Stimulated activated effector memory CD8-positive, alpha-beta T cell treated with anti-CD3 and anti-CD28 coated beads, Interleukin-12 subunit alpha, Interleukin-12 subunit beta, amount 100 ng/mL, for 72 hours (primary cell): ENCODE results near the gene KLHL14.
"Not testable (repeated sequence)": the region's sequence is repeated elsewhere in the genome, so short reads cannot be mapped to it uniquely, and the experiment has no call there.

Source experiments
- ATAC-seq: fragments of 150-1000 bp; cut with Tn5 transposase; 2 replicates; pipeline ENCODE4 v1.10.0; 2021
- DNase-seq, 2 donors: peaks; one replicate each; pipeline ENCODE4 v3.0.0; 2021 to 2022; ENCODE audit warnings: low spot score in 2 of 2
- H3K27ac Mint-ChIP-seq: one replicate; pipeline ENCODE4 v1.8.0; 2022; ENCODE audit warnings: mild to moderate bottlenecking, mixed read lengths
- H3K36me3 Mint-ChIP-seq: one replicate; pipeline ENCODE4 v1.8.0; 2022; ENCODE audit warnings: mild to moderate bottlenecking, mixed read lengths
- H3K4me1 Mint-ChIP-seq: one replicate; pipeline ENCODE4 v1.8.0; 2022; ENCODE audit warnings: mixed read lengths
- H3K4me3 Mint-ChIP-seq: one replicate; pipeline ENCODE4 v1.8.0; 2022; ENCODE audit warnings: mild to moderate bottlenecking, mixed read lengths
- H3K9me3 Mint-ChIP-seq: one replicate; pipeline ENCODE4 v1.8.0; 2022; ENCODE audit warnings: mixed read lengths

Gene KLHL14, protein sequence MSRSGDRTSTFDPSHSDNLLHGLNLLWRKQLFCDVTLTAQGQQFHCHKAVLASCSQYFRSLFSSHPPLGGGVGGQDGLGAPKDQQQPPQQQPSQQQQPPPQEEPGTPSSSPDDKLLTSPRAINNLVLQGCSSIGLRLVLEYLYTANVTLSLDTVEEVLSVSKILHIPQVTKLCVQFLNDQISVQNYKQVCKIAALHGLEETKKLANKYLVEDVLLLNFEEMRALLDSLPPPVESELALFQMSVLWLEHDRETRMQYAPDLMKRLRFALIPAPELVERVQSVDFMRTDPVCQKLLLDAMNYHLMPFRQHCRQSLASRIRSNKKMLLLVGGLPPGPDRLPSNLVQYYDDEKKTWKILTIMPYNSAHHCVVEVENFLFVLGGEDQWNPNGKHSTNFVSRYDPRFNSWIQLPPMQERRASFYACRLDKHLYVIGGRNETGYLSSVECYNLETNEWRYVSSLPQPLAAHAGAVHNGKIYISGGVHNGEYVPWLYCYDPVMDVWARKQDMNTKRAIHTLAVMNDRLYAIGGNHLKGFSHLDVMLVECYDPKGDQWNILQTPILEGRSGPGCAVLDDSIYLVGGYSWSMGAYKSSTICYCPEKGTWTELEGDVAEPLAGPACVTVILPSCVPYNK

DNA sequence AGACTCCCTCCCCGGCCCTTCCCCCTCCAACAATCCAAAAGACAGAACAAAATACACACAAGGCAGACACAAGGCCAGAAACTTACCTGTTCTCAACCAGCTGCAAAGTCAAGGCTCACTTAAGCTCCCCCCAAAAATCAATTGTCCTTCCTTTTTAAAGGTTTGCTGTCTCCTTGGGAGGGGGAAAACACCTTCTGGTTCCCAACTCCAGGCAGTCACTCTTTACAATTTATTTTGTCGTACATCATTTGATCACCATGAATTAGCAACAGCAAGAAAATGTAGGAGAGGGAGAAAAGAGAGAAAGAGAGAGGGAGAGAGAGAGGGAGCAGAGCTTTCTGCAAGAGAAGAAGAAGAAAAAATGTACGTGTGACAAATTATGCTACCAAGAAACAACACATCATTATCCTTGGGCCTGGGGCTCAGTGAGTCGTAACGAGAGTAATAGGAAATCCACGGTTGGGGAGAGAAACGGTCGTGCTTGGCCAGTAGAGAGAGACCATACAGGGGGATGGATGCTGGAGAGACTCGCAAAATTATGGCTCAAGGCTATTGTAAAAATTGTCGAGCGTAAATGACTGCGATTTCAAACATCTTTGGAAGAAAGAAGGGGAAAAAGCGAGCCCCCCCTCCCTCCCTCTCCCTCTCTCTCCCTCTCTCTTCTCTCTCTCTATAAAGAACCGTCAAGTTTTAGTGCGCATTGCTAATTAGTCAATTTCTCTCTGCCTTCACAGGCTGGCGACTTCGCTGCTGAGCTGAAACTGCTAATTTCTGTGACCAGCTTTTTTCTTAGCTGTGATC is at the start of gene KLHL14:
Gene KLHL14, minus strand, starts transcription at position 443 of the 801 bp plus-strand sequence. CDS start 2,432 bp downstream, outside the sequence.
- peak within 1 kb of the TSS; percentile 4 for H3K4me3 Mint-ChIP-seq
- ATAC-seq (no peak), DNase-seq (no peak)
- H3K4me1 Mint-ChIP-seq, result no peaks in the 10 kb centered on the region
- no peak within 1 kb of the TSS for H3K27ac Mint-ChIP-seq
- H3K36me3 Mint-ChIP-seq, result no peaks in the 10 kb centered on the region
- no peaks in the 10 kb centered on the region for H3K9me3 Mint-ChIP-seq

DNA sequence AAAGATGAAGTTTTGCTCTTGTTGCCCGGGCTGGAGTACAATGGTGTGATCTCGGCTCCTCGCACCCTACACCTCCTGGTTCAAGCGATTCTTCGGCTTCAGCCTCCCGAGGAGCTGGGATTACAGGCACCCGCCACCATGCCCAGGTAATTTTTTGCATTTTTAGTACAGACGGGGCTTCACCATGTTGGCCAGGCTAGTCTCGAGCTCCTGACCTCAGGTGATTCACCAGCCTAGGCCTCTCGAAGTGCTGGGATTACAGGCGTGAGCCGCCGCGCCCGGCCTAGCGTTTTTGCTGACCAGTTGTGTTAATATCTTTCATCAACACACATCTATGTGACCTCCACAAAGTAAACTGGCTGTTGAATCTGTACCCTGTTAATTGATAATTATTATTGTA is 49.4 kb upstream of the KLHL14 start:
- ATAC-seq (no peak), DNase-seq (no peak)
- H3K4me1 Mint-ChIP-seq, result no peaks in the 10 kb centered on the region
- H3K27ac Mint-ChIP-seq, result no peak overlapping the region
- H3K4me3 Mint-ChIP-seq, result no peak overlapping the region
- peaks cover 10% of the 10 kb centered on the region for H3K9me3 Mint-ChIP-seq
- H3K36me3 Mint-ChIP-seq, result no peaks in the 10 kb centered on the region

DNA sequence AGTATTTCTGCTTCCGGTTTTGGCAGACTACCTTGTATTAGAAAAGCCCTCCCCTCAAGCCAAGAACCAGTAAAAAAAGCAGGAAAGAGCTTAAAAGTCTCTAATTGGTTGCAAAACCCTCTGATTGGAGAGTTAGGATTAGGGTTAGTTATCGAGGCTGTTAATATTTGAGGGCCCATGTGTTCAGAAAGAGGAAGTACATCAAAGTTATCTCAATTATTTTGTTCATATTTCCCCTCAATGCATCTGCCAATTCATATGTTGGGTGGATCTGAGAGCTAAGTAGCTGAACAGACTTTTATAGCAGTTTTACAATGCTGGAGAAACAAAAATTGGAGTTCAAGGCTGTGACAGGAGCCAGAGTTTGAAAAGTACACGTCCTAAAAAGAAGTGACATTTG is 43.1 kb upstream of the KLHL14 start:
- Mint-ChIP-seq H3K9me3 (peaks cover 7% of the 10 kb centered on the region), H3K36me3 (no peaks in the 10 kb centered on the region), H3K4me1 (no peaks in the 10 kb centered on the region), H3K27ac (no peak overlapping the region), H3K4me3 (no peak overlapping the region)
- no peak for DNase-seq
- ATAC-seq, result no peak

DNA sequence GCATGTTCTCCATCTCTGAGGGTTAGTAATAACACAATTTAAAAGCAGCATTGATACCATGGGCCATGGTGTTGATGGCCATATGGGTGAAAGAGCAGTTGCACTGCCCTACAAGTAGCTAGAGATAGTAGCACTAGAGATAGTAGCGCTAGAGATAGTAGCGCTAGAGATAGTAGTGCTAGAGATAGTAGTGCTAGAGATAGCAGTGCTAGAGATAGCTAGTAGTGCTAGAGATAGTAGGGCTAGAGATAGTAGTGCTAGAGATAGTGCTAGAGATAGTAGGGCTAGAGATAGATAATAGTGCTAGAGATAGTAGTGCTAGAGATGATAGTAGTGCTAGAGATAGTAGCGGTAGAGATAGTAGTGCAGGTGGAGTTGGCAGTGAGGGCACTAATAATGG is 39.5 kb upstream of the KLHL14 start:
- H3K27ac Mint-ChIP-seq, result no peak overlapping the region
- H3K4me3 Mint-ChIP-seq, result no peak overlapping the region
- H3K9me3 Mint-ChIP-seq, result peaks cover 16% of the 10 kb centered on the region
- H3K4me1 Mint-ChIP-seq, result no peaks in the 10 kb centered on the region
- DNase-seq (no peak), ATAC-seq (no peak)
- no peaks in the 10 kb centered on the region for H3K36me3 Mint-ChIP-seq

DNA sequence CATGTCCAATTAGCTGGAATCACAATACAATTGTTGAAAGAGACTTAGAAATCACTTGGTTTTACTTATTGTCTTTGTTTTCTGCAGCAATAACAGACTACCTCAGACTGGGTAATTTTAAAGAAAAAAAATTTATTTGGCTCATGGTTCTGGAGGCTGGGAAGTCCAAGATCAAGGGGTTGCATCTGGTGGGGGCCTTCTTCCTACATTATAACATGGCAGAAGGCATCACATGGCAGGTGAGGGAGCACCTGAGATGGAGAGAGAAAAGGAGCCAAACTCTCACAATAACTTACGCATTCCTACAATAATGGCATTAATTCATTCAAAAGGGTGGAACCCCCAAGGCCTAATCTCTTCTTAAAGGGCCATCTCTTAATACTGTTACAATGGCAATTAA is 37.5 kb upstream of the KLHL14 start:
- no peak overlapping the region for H3K27ac Mint-ChIP-seq
- no peak for ATAC-seq
- peaks cover 16% of the 10 kb centered on the region for H3K9me3 Mint-ChIP-seq
- no peak for DNase-seq
- no peak overlapping the region for H3K4me3 Mint-ChIP-seq
- H3K36me3 Mint-ChIP-seq, result no peaks in the 10 kb centered on the region
- no peaks in the 10 kb centered on the region for H3K4me1 Mint-ChIP-seq

DNA sequence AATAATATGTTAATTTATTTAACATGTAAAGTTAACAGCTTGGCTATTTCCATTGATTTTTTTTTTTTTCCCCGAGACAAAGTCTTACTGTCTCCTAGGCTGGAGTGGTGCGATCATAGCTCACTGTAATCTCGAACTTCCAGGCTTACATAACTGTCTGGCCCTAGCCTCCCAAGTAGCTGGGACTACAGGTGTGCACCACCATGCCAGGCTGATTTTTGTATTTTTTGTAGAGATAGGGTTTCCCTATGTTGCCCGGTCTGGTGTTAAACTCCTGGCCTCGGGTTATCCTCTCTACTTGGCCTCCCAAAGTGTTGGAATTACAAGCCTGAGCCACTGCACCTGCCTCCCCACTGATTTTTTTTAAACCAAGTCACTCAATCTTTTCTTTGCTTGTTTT is 32.5 kb upstream of the KLHL14 start:
- DNase-seq, result no peak
- Mint-ChIP-seq H3K27ac (no peak overlapping the region), H3K4me3 (no peak overlapping the region), H3K36me3 (no peaks in the 10 kb centered on the region), H3K9me3 (peaks cover 21% of the 10 kb centered on the region), H3K4me1 (no peaks in the 10 kb centered on the region)
- no peak for ATAC-seq

DNA sequence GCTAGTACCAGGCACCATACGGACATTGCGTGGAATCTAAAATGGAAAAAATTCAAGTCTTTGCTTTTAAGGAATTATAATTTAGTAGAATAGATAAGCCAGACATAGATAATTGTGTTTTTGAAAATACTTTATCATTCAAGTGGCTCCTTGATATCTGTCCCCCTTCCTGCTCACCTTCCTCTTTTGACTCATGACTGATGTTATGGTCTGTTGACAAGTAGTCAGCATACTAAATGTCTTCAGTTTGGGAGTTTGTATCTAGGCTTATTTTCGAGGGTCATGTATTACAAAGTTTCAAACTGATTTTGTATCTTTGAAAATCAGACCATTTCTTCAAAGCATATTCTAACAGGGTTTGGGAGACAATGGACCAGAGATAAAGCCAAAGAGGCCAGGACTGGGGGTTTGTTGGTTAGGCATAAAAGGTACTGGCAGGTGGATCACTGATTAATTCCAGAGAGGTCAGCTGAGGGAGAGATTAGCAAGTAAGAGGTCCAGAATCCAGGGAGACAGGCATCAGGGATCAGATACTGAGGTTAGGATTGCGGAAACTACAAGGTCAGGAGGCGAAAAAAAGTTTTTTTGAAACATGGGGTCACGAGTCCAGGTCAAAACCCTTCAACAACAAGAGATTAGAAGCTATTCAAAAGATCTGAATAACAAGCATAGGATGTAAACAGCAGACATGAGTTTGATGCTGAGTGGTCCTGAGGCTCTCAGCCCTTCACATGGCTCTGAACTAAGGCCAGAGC is 31.5 kb upstream of the KLHL14 start:
- ATAC-seq, result no peak
- Mint-ChIP-seq H3K4me3 (no peak overlapping the region), H3K4me1 (no peaks in the 10 kb centered on the region)

DNA sequence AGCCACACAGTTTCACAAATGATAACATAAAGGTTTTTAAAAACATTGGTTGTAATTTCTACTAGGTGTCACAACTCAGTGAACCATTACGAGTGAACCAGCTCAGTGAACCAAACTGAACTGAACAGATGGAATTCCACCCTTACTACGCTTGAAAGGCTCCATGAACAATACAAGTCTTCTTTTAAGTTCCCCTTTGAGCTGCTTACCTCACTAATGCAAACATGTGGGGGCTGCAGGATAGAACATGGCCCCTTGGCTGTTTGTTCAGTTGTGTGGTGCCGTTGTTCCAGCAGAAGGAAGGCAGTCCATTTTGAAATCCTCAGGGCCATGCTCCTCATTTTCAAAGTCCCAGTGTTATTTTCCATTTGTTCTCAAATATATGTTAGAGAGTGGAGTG is 30.7 kb upstream of the KLHL14 start:
- H3K4me3 Mint-ChIP-seq, result no peak overlapping the region
- no peak overlapping the region for H3K27ac Mint-ChIP-seq
- no peak for DNase-seq

More for the DNA sequence above, 31.5 kb upstream of the KLHL14 start:
- H3K9me3 Mint-ChIP-seq, result peaks cover 18% of the 10 kb centered on the region
- no peak for DNase-seq
- no peak overlapping the region for H3K27ac Mint-ChIP-seq
- no peaks in the 10 kb centered on the region for H3K36me3 Mint-ChIP-seq

DNA sequence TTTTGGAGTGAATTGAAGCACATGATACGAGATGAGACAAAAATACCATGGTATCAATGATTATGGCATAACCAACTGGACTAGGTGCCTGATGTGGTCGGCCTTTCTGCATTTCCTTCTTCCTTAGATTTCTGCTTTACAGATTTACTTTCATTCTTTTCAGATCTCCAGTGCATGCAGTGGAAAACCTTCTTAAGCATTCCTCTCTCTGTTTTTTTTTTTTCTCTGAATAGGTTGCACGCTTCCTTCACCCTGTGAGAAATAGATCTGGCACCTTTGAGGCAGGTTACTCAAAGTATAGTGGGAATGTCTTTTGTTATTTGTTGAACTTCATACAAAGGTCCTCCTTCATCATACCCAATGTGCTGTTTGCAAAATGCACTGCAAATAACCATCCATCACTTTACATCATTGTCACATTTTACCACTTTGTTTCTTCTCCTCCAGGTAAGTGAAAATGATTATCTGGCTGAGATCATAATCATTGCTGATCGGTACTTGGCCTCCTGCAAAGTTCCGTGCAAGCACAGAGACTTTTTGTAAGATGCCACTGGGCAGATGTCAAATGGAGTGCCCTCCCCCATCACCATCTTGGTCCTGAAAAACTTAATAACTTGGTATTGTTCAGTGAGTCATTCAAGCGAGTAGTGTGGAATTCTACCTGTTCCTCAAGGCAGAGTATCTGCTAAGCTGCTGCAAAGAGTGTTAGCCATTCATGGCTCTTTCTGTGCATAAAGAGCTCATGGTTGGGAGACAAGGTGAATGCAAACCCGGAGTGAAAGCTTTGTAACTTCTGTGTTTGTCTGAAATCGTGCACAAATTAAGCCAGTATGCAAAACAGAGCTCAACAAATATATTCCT is 30.0 kb upstream of the KLHL14 start:
- Mint-ChIP-seq H3K9me3 (peaks cover 13% of the 10 kb centered on the region), H3K36me3 (no peaks in the 10 kb centered on the region), H3K27ac (no peak overlapping the region), H3K4me3 (no peak overlapping the region), H3K4me1 (no peaks in the 10 kb centered on the region)
- DNase-seq (no peak), ATAC-seq (no peak)

More for the DNA sequence above, 30.7 kb upstream of the KLHL14 start:
- Mint-ChIP-seq H3K4me1 (no peaks in the 10 kb centered on the region), H3K36me3 (no peaks in the 10 kb centered on the region), H3K9me3 (peaks cover 13% of the 10 kb centered on the region)
- no peak for ATAC-seq

DNA sequence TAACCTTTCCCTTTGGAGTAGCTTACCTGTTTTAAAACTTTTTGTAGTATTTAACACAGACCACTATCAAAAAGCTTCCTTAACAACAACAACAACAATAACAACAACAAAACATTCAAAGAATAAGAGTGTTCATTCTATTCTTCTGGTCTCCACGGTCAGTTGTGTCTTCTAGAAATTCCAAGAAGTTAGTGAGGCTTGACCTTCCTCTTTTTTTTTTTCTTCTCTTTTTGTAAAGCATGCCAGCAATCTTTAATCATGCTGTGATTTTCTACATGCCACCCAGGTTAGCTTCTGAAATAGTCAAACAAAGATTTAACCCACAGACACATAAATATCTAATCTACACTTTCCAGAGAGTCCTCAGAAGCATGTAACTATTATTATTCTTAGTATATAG is 28.4 kb upstream of the KLHL14 start:
- Mint-ChIP-seq H3K4me3 (no peak overlapping the region), H3K9me3 (peaks cover 14% of the 10 kb centered on the region), H3K36me3 (no peaks in the 10 kb centered on the region), H3K27ac (no peak overlapping the region), H3K4me1 (no peaks in the 10 kb centered on the region)
- ATAC-seq, result no peak
- no peak for DNase-seq

DNA sequence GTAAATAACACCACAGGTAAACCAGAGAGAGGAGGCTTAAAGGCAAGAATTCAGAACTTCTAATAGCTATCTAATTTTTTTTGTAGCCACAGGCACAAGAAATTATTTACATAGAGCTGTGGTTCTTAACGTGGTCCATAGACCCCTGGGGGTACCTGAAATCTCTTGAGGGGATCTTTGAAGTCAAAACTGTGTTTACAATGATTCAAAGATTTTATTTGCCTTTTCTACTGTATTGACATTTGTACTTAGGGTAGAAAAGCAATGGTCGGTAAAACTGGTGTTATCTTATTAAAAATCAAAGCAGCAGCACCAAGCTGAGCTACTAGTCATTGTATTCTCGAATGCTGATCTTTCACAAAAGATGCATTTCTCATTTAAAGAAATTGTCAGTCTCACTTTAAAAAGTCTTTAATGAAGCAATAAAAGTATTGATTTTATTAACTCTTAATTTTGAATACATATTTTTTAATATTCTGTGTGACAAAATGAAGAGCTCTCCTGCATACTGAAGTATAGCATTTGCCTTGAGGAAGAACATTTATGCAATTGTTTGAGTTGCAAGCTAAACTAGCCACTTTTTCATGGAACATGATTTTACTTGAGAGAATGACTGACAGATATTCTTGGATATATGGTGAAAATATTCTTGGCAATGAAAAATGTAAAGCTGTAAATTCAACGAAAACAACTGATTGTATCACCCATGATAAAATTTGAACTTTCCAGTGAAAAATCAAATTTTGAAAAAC is 25.6 kb upstream of the KLHL14 start:
- Mint-ChIP-seq H3K4me3 (no peak overlapping the region), H3K36me3 (no peaks in the 10 kb centered on the region), H3K4me1 (no peaks in the 10 kb centered on the region), H3K9me3 (peaks cover 14% of the 10 kb centered on the region), H3K27ac (no peak overlapping the region)
- DNase-seq (no peak), ATAC-seq (no peak)

DNA sequence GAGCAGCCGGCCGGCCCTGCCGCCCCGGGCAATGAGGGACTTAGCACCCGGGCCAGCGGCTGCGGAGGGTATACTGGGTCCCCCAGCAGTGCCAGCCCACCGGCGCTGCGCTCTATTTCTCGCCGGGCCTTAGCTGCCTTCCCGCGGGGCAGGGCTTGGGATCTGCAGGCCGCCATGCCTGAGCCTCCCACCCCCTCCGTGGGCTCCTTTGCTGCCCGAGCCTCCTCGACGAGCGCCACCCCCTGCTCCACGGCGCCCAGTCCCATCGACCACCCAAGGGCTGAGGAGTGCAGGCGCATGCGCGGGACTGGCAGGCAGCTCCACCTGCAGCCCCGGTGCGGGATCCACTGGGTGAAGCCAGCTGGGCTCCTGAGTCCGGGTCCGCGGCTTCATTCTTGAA is 21.8 kb upstream of the KLHL14 start:
- H3K36me3 Mint-ChIP-seq, ATAC-seq, H3K4me1 Mint-ChIP-seq, DNase-seq, H3K27ac Mint-ChIP-seq, H3K4me3 Mint-ChIP-seq, H3K9me3 Mint-ChIP-seq: not testable (repeated sequence)

DNA sequence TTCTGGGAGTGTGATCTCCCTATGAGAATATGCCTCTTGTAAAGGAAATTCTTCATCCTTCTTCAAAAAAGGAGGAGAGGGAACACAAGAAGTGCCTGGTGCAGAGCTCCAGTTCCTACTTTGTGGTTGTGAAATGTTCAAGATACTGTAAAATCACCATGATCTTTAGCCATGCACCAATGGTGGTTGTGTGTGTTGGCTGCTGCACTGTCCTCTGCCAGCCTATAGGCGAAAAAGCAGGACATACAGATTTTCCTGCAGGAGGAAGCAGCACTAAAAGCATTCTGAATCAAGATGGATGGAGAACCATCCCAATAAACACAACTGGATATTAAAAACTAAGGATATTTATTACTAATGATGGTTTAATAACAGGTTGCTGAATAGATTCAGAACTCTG is 6.2 kb upstream of the KLHL14 start:
- Mint-ChIP-seq H3K4me3 (no peak overlapping the region), H3K9me3 (peaks cover 6% of the 10 kb centered on the region), H3K27ac (no peak overlapping the region), H3K4me1 (no peaks in the 10 kb centered on the region), H3K36me3 (no peaks in the 10 kb centered on the region)
- ATAC-seq, result no peak
- no peak for DNase-seq

DNA sequence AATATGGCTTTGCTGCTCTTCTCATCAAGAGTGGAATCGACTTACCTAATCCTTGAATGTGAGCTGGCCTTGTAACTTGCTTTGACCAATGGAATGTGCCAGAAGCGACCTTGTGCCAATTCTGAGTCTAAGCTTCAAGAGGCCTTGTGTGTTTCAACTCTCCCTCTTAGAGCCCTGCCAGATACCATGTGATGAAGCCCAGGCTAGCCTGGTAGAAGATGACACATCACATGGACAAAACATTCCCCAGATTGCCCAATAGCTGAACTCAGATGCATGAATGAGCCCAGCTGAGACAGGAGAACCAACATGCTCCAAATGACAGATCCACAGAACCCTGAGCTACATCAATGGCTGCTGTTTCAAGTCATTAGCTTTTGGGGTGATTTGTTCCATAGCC is 4.2 kb upstream of the KLHL14 start:
- DNase-seq (no peak), ATAC-seq (no peak)
- no peak overlapping the region for H3K4me3 Mint-ChIP-seq
- H3K9me3 Mint-ChIP-seq, result peaks cover under 1% of the 10 kb centered on the region
- H3K4me1 Mint-ChIP-seq, result no peaks in the 10 kb centered on the region
- no peaks in the 10 kb centered on the region for H3K36me3 Mint-ChIP-seq
- H3K27ac Mint-ChIP-seq, result no peak overlapping the region
